Activated CD8-positive, alpha-beta T cell treated with anti-CD3 and anti-CD28 coated beads for 36 hours (primary cell): ENCODE measurements around the gene ZNF789. TPM values are rescaled to one million over a fixed set of nuclear protein-coding genes. Genes with fewer than 3 reads are reported as not detected.

Source experiments
- ATAC-seq: fragments of 200-7000 bp; cut with Tn5 transposase; one replicate; pipeline ENCODE4 v1.10.0; 2021; ENCODE audit warnings: mild to moderate bottlenecking, moderate library complexity
- CTCF ChIA-PET: fragments of 350-600 bp; sonication (Branson Sonifier 250); formaldehyde crosslinking; loops from one replicate; lab custom pipeline; 2021; ENCODE audit warnings: antibody characterized with exemption; lab: Charles Lee
- POLR2A ChIA-PET: fragments of 350-600 bp; sonication (Branson Sonifier 250); formaldehyde crosslinking; loops from one replicate; lab custom pipeline; 2021; ENCODE audit warnings: antibody characterized with exemption; lab: Charles Lee
- DNase-seq: peaks from one replicate; pipeline ENCODE4 v3.0.0-alpha.2; 2020
- H3K27ac Mint-ChIP-seq: one replicate; pipeline ENCODE4 v1.8.0; 2021; ENCODE audit warnings: mild to moderate bottlenecking, mixed read lengths
- H3K27me3 Mint-ChIP-seq: one replicate; pipeline ENCODE4 v1.8.0; 2021; ENCODE audit warnings: mixed read lengths
- H3K36me3 Mint-ChIP-seq: one replicate; pipeline ENCODE4 v1.8.0; 2021; ENCODE audit warnings: low read depth, mixed read lengths
- H3K4me1 Mint-ChIP-seq: one replicate; pipeline ENCODE4 v1.8.0; 2021; ENCODE audit warnings: low read depth, mixed read lengths
- H3K4me3 Mint-ChIP-seq: one replicate; pipeline ENCODE4 v1.8.0; 2021; ENCODE audit warnings: mild to moderate bottlenecking, moderate library complexity, mixed read lengths
- H3K9me3 Mint-ChIP-seq: one replicate; pipeline ENCODE4 v1.8.0; 2021; ENCODE audit warnings: mixed read lengths
- CTCF ChIP-seq: fragments of 200-600 bp; IDR thresholded peaks from one replicate; pipeline ENCODE4 v1.8.0; 2022; ENCODE audit warnings: antibody characterized with exemption, mild to moderate bottlenecking
- intact Hi-C: fragments of 100-400 bp; cut with micrococcal nuclease; formaldehyde crosslinking; loops from one replicate; pipeline ENCODE4 v1.10.0; 2022
- total RNA-seq, 2 experiments: library from RNA; stranded (reverse); gene quantifications; one replicate each; pipeline ENCODE4 v1.2.3, GENCODE V29; 2021

Gene ZNF789
- total RNA-seq, 2 experiments from 2014 or later, result 18.8 to 19.1 TPM

- H3K36me3 Mint-ChIP-seq, result peaks cover 58% of the 10 kb centered on the region
- no peaks in the 10 kb centered on the region for H3K27me3 Mint-ChIP-seq
- intact Hi-C loops, result no loop called here
- peak overlapping the region; percentile 73 for H3K27ac Mint-ChIP-seq
- DNase-seq (no peak), ATAC-seq (no peak)
- no peak for TF ChIP-seq CTCF
- peaks cover 21% of the 10 kb centered on the region for H3K4me1 Mint-ChIP-seq
- POLR2A ChIA-PET, result interaction anchor here (1.2 to 1.4 kb wide), 2 partner anchors 25 to 61 kb away, joined by 3 to 4 read pairs; partner anchors contain the start of gene ZNF789
- CTCF ChIA-PET, result interaction anchor here (0.8 to 0.9 kb wide), 2 partner anchors 8 to 10 kb away, joined by 3 read pairs; no protein-coding TSS in a partner anchor
- peaks cover 16% of the 10 kb centered on the region for H3K9me3 Mint-ChIP-seq
- peak overlapping the region; percentile 99 for H3K4me3 Mint-ChIP-seq
Observed at GRCh38 chr7:99497766-99498545, 25.3 kb downstream of the ZNF789 start.

GRCh38 chr7:99498546-99498944 lies 25.9 kb downstream of the ZNF789 start:
- H3K4me1 Mint-ChIP-seq, result peaks cover 24% of the 10 kb centered on the region
- peaks cover 52% of the 10 kb centered on the region for H3K36me3 Mint-ChIP-seq
- ChIA-PET CTCF (interaction anchor here (0.8 to 0.9 kb wide), 2 partner anchors 9 kb away, joined by 3 read pairs; no protein-coding TSS in a partner anchor), POLR2A (interaction anchor here (0.5 to 1.4 kb wide), 2 partner anchors 24 to 61 kb away, joined by 3 to 4 read pairs; no protein-coding TSS in a partner anchor)
- H3K9me3 Mint-ChIP-seq, result peaks cover 13% of the 10 kb centered on the region
- no peaks in the 10 kb centered on the region for H3K27me3 Mint-ChIP-seq
- DNase-seq (no peak), ATAC-seq (no peak)
- TF ChIP-seq CTCF, result no peak
- H3K27ac Mint-ChIP-seq, result peak overlapping the region; percentile 99
- H3K4me3 Mint-ChIP-seq, result peak overlapping the region; percentile 99
- intact Hi-C loops, result no loop called here

- intact Hi-C loops, result no loop called here
- ATAC-seq, result peak; percentile 32
Observed at GRCh38 chr7:99499371-99499720, 26.7 kb downstream of the ZNF789 start.

GRCh38 chr7:99499721-99500636 lies 27.3 kb downstream of the ZNF789 start, which contains the start of gene ZNF394:
Gene ZNF394, minus strand, starts transcription at chr7:99500281. Its CDS starts 188 bp downstream, at chr7:99500093.
- H3K36me3 Mint-ChIP-seq, result peaks cover 38% of the 10 kb centered on the region
- peak; percentile 13 for TF ChIP-seq CTCF
- peak; percentile 95 for DNase-seq
- peaks cover 24% of the 10 kb centered on the region for H3K4me1 Mint-ChIP-seq
- intact Hi-C loops, result loop anchor here (2.0 to 10.0 kb wide), 2 partner anchors 27 to 55 kb away; partner anchors contain the start of genes FAM200A, ZNF655 and ZNF789
- H3K27ac Mint-ChIP-seq, result peak within 1 kb of the TSS; percentile 99
- ChIA-PET POLR2A (interaction anchor here (0.6 to 3.1 kb wide), 17 partner anchors 10 to 131 kb away, joined by 3 to 20 read pairs (median 3); partner anchors contain the start of genes ATP5MF, ZNF655 and ZNF789), CTCF (interaction anchor here (1.2 to 1.5 kb wide), 4 partner anchors 35 to 81 kb away, joined by 3 to 4 read pairs (median 4); partner anchors contain the start of gene FAM200A)
- peak; percentile 37 for ATAC-seq
- H3K9me3 Mint-ChIP-seq, result peaks cover 3% of the 10 kb centered on the region
- peak within 1 kb of the TSS; percentile 99 for H3K4me3 Mint-ChIP-seq
- H3K27me3 Mint-ChIP-seq, result no peaks in the 10 kb centered on the region

More at GRCh38 chr7:99499371-99499720, 26.7 kb downstream of the ZNF789 start:
- POLR2A ChIA-PET, result interaction anchor here (0.5 to 3.1 kb wide), 13 partner anchors 10 to 131 kb away, joined by 3 to 20 read pairs (median 4); partner anchors contain the start of genes ATP5MF, ZNF655 and ZNF789
- Mint-ChIP-seq H3K4me1 (peaks cover 24% of the 10 kb centered on the region), H3K4me3 (peak overlapping the region; percentile 99), H3K27me3 (no peaks in the 10 kb centered on the region), H3K9me3 (peaks cover 5% of the 10 kb centered on the region), H3K27ac (peak overlapping the region; percentile 99), H3K36me3 (peaks cover 44% of the 10 kb centered on the region)
- DNase-seq, result no peak
- CTCF ChIA-PET, result interaction anchor here (1.3 to 1.5 kb wide), 2 partner anchors 34 to 81 kb away, joined by 3 to 4 read pairs; no protein-coding TSS in a partner anchor
- TF ChIP-seq CTCF, result no peak
